Measurements from ENCODE around the gene SUPT4H1. TPM values are rescaled to one million over a fixed set of nuclear protein-coding genes. Genes with fewer than 3 reads are reported as not detected.
A peak's percentile ranks its signal among the peaks of the same experiment; 100 is the strongest.

Gene SUPT4H1
- total and polyA plus RNA-seq, 2 experiments from 2014 or later: 82.2 to 83.7 TPM

GRCh38 chr17:58358408-58359172 is 6.6 kb upstream of the SUPT4H1 start:
- no peaks in the 10 kb centered on the region for H4K20me1 ChIP-seq (replicated peaks; ENCODE audit: insufficient read depth)
- ATAC-seq: peak; percentile 46
- H3K27me3 ChIP-seq (ENCODE audit: insufficient read depth): no peaks in the 10 kb centered on the region
- TF ChIP-seq EZH2 (IDR thresholded peaks at IDR 0.05; ENCODE audit: low read depth, unreplicated experiment): no peak
- TF ChIP-seq NANOG (IDR thresholded peaks at IDR 0.05; ENCODE audit: borderline replicate concordance): no peak
- no peak for TF ChIP-seq ZNF331 (CRISPR knock-in tag; IDR thresholded peaks at IDR 0.05; ENCODE audit: low read depth)
- TF ChIP-seq STAT1 (IDR thresholded peaks at IDR 0.05; ENCODE audit: unreplicated experiment): no peak
- TF ChIP-seq ETS1 (IDR thresholded peaks at IDR 0.05): no peak
- no peak for TF ChIP-seq EZH2phosphoT487 (IDR thresholded peaks at IDR 0.05; ENCODE audit: unreplicated experiment)
- TF ChIP-seq, protein P1, sequence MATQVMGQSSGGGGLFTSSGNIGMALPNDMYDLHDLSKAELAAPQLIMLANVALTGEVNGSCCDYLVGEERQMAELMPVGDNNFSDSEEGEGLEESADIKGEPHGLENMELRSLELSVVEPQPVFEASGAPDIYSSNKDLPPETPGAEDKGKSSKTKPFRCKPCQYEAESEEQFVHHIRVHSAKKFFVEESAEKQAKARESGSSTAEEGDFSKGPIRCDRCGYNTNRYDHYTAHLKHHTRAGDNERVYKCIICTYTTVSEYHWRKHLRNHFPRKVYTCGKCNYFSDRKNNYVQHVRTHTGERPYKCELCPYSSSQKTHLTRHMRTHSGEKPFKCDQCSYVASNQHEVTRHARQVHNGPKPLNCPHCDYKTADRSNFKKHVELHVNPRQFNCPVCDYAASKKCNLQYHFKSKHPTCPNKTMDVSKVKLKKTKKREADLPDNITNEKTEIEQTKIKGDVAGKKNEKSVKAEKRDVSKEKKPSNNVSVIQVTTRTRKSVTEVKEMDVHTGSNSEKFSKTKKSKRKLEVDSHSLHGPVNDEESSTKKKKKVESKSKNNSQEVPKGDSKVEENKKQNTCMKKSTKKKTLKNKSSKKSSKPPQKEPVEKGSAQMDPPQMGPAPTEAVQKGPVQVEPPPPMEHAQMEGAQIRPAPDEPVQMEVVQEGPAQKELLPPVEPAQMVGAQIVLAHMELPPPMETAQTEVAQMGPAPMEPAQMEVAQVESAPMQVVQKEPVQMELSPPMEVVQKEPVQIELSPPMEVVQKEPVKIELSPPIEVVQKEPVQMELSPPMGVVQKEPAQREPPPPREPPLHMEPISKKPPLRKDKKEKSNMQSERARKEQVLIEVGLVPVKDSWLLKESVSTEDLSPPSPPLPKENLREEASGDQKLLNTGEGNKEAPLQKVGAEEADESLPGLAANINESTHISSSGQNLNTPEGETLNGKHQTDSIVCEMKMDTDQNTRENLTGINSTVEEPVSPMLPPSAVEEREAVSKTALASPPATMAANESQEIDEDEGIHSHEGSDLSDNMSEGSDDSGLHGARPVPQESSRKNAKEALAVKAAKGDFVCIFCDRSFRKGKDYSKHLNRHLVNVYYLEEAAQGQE (IDR thresholded peaks at IDR 0.05; ENCODE audit: unreplicated experiment): no peak
- no peak for TF ChIP-seq POLR2AphosphoS5 (IDR thresholded peaks at IDR 0.05; ENCODE audit: low read depth)
- TF ChIP-seq, protein P2, sequence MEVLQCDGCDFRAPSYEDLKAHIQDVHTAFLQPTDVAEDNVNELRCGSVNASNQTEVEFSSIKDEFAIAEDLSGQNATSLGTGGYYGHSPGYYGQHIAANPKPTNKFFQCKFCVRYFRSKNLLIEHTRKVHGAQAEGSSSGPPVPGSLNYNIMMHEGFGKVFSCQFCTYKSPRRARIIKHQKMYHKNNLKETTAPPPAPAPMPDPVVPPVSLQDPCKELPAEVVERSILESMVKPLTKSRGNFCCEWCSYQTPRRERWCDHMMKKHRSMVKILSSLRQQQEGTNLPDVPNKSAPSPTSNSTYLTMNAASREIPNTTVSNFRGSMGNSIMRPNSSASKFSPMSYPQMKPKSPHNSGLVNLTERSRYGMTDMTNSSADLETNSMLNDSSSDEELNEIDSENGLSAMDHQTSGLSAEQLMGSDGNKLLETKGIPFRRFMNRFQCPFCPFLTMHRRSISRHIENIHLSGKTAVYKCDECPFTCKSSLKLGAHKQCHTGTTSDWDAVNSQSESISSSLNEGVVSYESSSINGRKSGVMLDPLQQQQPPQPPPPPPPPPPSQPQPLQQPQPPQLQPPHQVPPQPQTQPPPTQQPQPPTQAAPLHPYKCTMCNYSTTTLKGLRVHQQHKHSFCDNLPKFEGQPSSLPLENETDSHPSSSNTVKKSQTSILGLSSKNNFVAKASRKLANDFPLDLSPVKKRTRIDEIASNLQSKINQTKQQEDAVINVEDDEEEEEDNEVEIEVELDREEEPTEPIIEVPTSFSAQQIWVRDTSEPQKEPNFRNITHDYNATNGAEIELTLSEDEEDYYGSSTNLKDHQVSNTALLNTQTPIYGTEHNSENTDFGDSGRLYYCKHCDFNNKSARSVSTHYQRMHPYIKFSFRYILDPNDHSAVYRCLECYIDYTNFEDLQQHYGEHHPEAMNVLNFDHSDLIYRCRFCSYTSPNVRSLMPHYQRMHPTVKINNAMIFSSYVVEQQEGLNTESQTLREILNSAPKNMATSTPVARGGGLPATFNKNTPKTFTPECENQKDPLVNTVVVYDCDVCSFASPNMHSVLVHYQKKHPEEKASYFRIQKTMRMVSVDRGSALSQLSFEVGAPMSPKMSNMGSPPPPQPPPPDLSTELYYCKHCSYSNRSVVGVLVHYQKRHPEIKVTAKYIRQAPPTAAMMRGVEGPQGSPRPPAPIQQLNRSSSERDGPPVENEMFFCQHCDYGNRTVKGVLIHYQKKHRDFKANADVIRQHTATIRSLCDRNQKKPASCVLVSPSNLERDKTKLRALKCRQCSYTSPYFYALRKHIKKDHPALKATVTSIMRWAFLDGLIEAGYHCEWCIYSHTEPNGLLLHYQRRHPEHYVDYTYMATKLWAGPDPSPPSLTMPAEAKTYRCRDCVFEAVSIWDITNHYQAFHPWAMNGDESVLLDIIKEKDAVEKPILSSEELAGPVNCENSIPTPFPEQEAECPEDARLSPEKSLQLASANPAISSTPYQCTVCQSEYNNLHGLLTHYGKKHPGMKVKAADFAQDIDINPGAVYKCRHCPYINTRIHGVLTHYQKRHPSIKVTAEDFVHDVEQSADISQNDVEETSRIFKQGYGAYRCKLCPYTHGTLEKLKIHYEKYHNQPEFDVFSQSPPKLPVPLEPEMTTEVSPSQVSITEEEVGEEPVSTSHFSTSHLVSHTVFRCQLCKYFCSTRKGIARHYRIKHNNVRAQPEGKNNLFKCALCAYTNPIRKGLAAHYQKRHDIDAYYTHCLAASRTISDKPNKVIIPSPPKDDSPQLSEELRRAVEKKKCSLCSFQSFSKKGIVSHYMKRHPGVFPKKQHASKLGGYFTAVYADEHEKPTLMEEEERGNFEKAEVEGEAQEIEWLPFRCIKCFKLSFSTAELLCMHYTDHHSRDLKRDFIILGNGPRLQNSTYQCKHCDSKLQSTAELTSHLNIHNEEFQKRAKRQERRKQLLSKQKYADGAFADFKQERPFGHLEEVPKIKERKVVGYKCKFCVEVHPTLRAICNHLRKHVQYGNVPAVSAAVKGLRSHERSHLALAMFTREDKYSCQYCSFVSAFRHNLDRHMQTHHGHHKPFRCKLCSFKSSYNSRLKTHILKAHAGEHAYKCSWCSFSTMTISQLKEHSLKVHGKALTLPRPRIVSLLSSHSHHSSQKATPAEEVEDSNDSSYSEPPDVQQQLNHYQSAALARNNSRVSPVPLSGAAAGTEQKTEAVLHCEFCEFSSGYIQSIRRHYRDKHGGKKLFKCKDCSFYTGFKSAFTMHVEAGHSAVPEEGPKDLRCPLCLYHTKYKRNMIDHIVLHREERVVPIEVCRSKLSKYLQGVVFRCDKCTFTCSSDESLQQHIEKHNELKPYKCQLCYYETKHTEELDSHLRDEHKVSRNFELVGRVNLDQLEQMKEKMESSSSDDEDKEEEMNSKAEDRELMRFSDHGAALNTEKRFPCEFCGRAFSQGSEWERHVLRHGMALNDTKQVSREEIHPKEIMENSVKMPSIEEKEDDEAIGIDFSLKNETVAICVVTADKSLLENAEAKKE (CRISPR knock-in tag; IDR thresholded peaks at IDR 0.05): no peak
- no peak for TF ChIP-seq CREB1 (CRISPR knock-in tag; IDR thresholded peaks at IDR 0.05; ENCODE audit: low read depth)
- no peak for TF ChIP-seq JUNB (IDR thresholded peaks at IDR 0.05; ENCODE audit: unreplicated experiment)
- TF ChIP-seq, protein P3, sequence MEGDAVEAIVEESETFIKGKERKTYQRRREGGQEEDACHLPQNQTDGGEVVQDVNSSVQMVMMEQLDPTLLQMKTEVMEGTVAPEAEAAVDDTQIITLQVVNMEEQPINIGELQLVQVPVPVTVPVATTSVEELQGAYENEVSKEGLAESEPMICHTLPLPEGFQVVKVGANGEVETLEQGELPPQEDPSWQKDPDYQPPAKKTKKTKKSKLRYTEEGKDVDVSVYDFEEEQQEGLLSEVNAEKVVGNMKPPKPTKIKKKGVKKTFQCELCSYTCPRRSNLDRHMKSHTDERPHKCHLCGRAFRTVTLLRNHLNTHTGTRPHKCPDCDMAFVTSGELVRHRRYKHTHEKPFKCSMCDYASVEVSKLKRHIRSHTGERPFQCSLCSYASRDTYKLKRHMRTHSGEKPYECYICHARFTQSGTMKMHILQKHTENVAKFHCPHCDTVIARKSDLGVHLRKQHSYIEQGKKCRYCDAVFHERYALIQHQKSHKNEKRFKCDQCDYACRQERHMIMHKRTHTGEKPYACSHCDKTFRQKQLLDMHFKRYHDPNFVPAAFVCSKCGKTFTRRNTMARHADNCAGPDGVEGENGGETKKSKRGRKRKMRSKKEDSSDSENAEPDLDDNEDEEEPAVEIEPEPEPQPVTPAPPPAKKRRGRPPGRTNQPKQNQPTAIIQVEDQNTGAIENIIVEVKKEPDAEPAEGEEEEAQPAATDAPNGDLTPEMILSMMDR (conservative IDR thresholded peaks at IDR 0.05; ENCODE audit: low read depth in 2 of 2): no peak
- TF ChIP-seq ZNF114 (CRISPR knock-in tag; IDR thresholded peaks at IDR 0.05): no peak
- Mint-ChIP-seq H3K27me3 (ENCODE audit: insufficient read depth, low read depth, poor library complexity) (peaks cover 13% of the 10 kb centered on the region), H3K36me3 (ENCODE audit: low read depth) (no peaks in the 10 kb centered on the region), H3K4me3 (no peak overlapping the region), H3K4me1 (peaks cover 6% of the 10 kb centered on the region), H3K9me3 (no peaks in the 10 kb centered on the region; the same call in 2 of the 3 replicates), H3K27ac (no peak overlapping the region)
- no peaks in the 10 kb centered on the region for H3K79me2 ChIP-seq (replicated peaks; ENCODE audit: insufficient read depth)
- H3F3A ChIP-seq (replicated peaks; ENCODE audit: low read depth): no peaks in the 10 kb centered on the region
- no peak overlapping the region for H3K4me3 ChIP-seq
- H3K4me2 ChIP-seq: no peak overlapping the region
- no peak overlapping the region for H2AFZ ChIP-seq
- peaks cover under 1% of the 10 kb centered on the region; the same call in 1 of the 2 replicates for H3K4me1 ChIP-seq (ENCODE audit: insufficient read depth)
- no peak for DNase-seq (ENCODE audit: low spot score)
- H3K9me2 ChIP-seq (ENCODE audit: insufficient read depth): no peaks in the 10 kb centered on the region
- H3K36me3 ChIP-seq (ENCODE audit: insufficient read depth): no peaks in the 10 kb centered on the region
- no peak overlapping the region for H3K27ac ChIP-seq (ENCODE audit: low read depth)
